GM12891 (cell line): Measurements from ENCODE around the gene SH2D3C.

ENCODE experiments used
- POLR2A ChIP-seq: IDR thresholded peaks from 2 replicates; pipeline ENCODE4 v1.6.1; 2011; ENCODE audit warnings: low read depth, low read length, control low read depth
- POLR2AphosphoS5 ChIP-seq: IDR thresholded peaks from 2 replicates; pipeline ENCODE4 v1.6.1; 2011; ENCODE audit warnings: low read depth, low read length, control low read depth
- SPI1 ChIP-seq: IDR thresholded peaks from 2 replicates; pipeline ENCODE4 v1.6.1; 2011; ENCODE audit warnings: low read depth, low read length, control low read depth

GRCh38 chr9:127776924-127777289 lies 1.6 kb downstream of the SH2D3C start:
- no peak for TF ChIP-seq SPI1
- no peak for TF ChIP-seq POLR2AphosphoS5
- TF ChIP-seq POLR2A = no peak
